Subcutaneous adipose tissue (tissue), 4 donors: ENCODE results near the gene ARHGEF25. TPM values are rescaled to one million over a fixed set of nuclear protein-coding genes. Genes with fewer than 3 reads are reported as not detected.

Experiments
- CTCF ChIP-seq: fragments of 450-650 bp; IDR thresholded peaks from one replicate; pipeline ENCODE4 v1.5.1; 2016; ENCODE audit warnings: low read depth, mild to moderate bottlenecking, control low read depth, antibody characterized with exemption, moderate library complexity
- total RNA-seq, 4 donors: library from RNA; depleted of rRNA; stranded (reverse); fragments of >200 nt; gene quantifications; one replicate each; pipeline ENCODE4 v1.1.0, GENCODE V29; 2016

Gene ARHGEF25
- total RNA-seq, 4 donors from 2014 or later = 2.1 to 13.6 (median 8.9) TPM

GRCh38 chr12:57606821-57607220 lies 4.4 kb upstream of the ARHGEF25 start:
- TF ChIP-seq CTCF = no peak

- TF ChIP-seq CTCF = no peak
Observed at GRCh38 chr12:57607958-57608663, 3.1 kb upstream of the ARHGEF25 start.

GRCh38 chr12:57609101-57609780 lies 2.0 kb upstream of the ARHGEF25 start:
- TF ChIP-seq CTCF = no peak

GRCh38 chr12:57609781-57610553 lies 1.3 kb upstream of the ARHGEF25 start:
- TF ChIP-seq CTCF = no peak

GRCh38 chr12:57610554-57611107 lies 604 bp upstream of the ARHGEF25 start:
- no peak for TF ChIP-seq CTCF

- no peak for TF ChIP-seq CTCF
Observed at GRCh38 chr12:57611827-57612710, 834 bp downstream of the ARHGEF25 start.
